ENCODE measurements around the gene SMAD3.
"Not testable (repeated sequence)": the region's sequence is repeated elsewhere in the genome, so short reads cannot be mapped to it uniquely, and the experiment has no call there.

SMAD3 gene

GRCh38 chr15:67110958-67111864 lies 45.8 kb downstream of the SMAD3 start:
- peak; percentile 74 for DNase-seq

GRCh38 chr15:67114046-67114445 lies 48.6 kb downstream of the SMAD3 start:
- DNase-seq, result no peak

GRCh38 chr15:67114846-67115585 lies 49.6 kb downstream of the SMAD3 start:
- no peak for DNase-seq

- no peak for DNase-seq
Observed at GRCh38 chr15:67115586-67115969, 50.2 kb downstream of the SMAD3 start.

- DNase-seq, result no peak
Observed at GRCh38 chr15:67116742-67117141, 51.3 kb downstream of the SMAD3 start.

- DNase-seq, result peak; percentile 76
Observed at GRCh38 chr15:67117370-67117769, 52.0 kb downstream of the SMAD3 start.

GRCh38 chr15:67118808-67119207 lies 53.4 kb downstream of the SMAD3 start:
- DNase-seq, result no peak

- no peak for DNase-seq
Observed at GRCh38 chr15:67119238-67119846, 53.9 kb downstream of the SMAD3 start.

GRCh38 chr15:67120009-67120838 lies 54.8 kb downstream of the SMAD3 start:
- DNase-seq, result no peak

GRCh38 chr15:67120839-67121643 lies 55.6 kb downstream of the SMAD3 start:
- peak; percentile 71 for DNase-seq

- DNase-seq, result no peak
Observed at GRCh38 chr15:67121644-67122605, 56.5 kb downstream of the SMAD3 start.

- DNase-seq, result not testable (repeated sequence)
Observed at GRCh38 chr15:67122816-67123215, 57.4 kb downstream of the SMAD3 start.

- not testable (repeated sequence) for DNase-seq
Observed at GRCh38 chr15:67123291-67123690, 57.9 kb downstream of the SMAD3 start.

- no peak for DNase-seq
Observed at GRCh38 chr15:67124111-67124510, 58.7 kb downstream of the SMAD3 start.

- DNase-seq, result no peak
Observed at GRCh38 chr15:67124911-67125588, 59.6 kb downstream of the SMAD3 start.

GRCh38 chr15:67125589-67126502 lies 60.4 kb downstream of the SMAD3 start:
- peak; percentile 98 for DNase-seq

- no peak for DNase-seq
Observed at GRCh38 chr15:67126551-67127330, 61.3 kb downstream of the SMAD3 start.

- no peak for DNase-seq
Observed at GRCh38 chr15:67127331-67127664, 61.9 kb downstream of the SMAD3 start.

All from fibroblast of skin of right quadriceps (primary cell).